HL-60 (cell line): ENCODE measurements around the gene SRCAP.

Source experiments
- CTCF ChIP-seq: IDR thresholded peaks from one replicate; pipeline ENCODE4 v1.5.1; 2011; ENCODE audit warnings: low read length, control low read depth, inconsistent platforms; ENCODE audit not compliant: insufficient read depth
- GABPA ChIP-seq: IDR thresholded peaks from 2 replicates; pipeline ENCODE4 v1.6.1; 2012; ENCODE audit warnings: low read depth
- POLR2AphosphoS5 ChIP-seq: IDR thresholded peaks from 2 replicates; pipeline ENCODE4 v1.6.1; 2012; ENCODE audit warnings: low read depth
- REST ChIP-seq: IDR thresholded peaks from 2 replicates; pipeline ENCODE4 v1.6.1; 2012; ENCODE audit warnings: low read depth; ENCODE audit not compliant: insufficient replicate concordance
- SPI1 ChIP-seq: IDR thresholded peaks from 2 replicates; pipeline ENCODE4 v1.6.1; 2012; ENCODE audit warnings: low read depth, mild to moderate bottlenecking, borderline replicate concordance

GRCh38 chr16:30660424-30661261, 38.3 kb upstream of the SRCAP start:
- no peak for TF ChIP-seq CTCF
- no peak for TF ChIP-seq POLR2AphosphoS5
- no peak for TF ChIP-seq GABPA
- no peak for TF ChIP-seq REST
- TF ChIP-seq SPI1, result no peak
